K562 (cell line): ENCODE data around the gene NXNL2. TPM values are rescaled to one million over a fixed set of nuclear protein-coding genes. Genes with fewer than 3 reads are reported as not detected.

ENCODE experiments used
- CBFA2T3 ChIP-seq: fragments of 450-650 bp; IDR thresholded peaks from 2 replicates; pipeline ENCODE4 v1.6.1; 2017
- REST ChIP-seq, 2 experiments: fragments of 450-650 bp; formaldehyde crosslinking in 1 of 2; IDR thresholded peaks; 2 replicates each; pipeline versions ENCODE4 v1.4.0 to v1.6.1; 2014 to 2020; ENCODE audit warnings: mild to moderate bottlenecking in 2 of 2, borderline replicate concordance in 1 of 2, low read depth in 1 of 2
- polyA plus RNA-seq, 8 experiments: library from polyadenylated mRNA; depleted of rRNA in 4 of 8; stranded (reverse) in 5 of 8; unstranded in 3 of 8; fragments of >200 nt; fragmentation: Nextera tagmentation in 2 of 8; fragmentation: Illumina TruSeq in 1 of 8; extraction: Ambion mirVana in 2 of 8; extraction: Trizol in 1 of 8; gene quantifications; 2 replicates each; pipeline versions ENCODE4 v1.2.1 to v1.2.3, GENCODE V29; 2011 to 2014; ENCODE audit warnings: inconsistent platforms in 1 of 8, missing spikeins in 1 of 8
- total RNA-seq, 7 experiments: library from RNA; depleted of rRNA in 6 of 7; stranded (reverse); fragments of >200 nt in 6 of 7; fragmentation: Illumina TruSeq in 2 of 7; extraction: Trizol in 2 of 7; gene quantifications; 2 replicates each; pipeline versions ENCODE4 v1.2.1 to v1.2.3, GENCODE V29; 2011 to 2021; ENCODE audit warnings: low replicate concordance in 1 of 7

The NXNL2 gene
- total and polyA plus RNA-seq, 9 of the 15 experiments (the other 6 are each of a cell fraction or from before 2014, with no cell fraction given) = 0.15 to 0.19 TPM; not detected in 7

GRCh38 chr9:88553350-88553749 is 18.4 kb downstream of the NXNL2 start (continued):
- TF ChIP-seq REST (IDR thresholded peaks at IDR 0.05; ENCODE audit: borderline replicate concordance) (no peak), REST (CRISPR knock-in tag; IDR thresholded peaks at IDR 0.05; ENCODE audit: low read depth) (no peak), CBFA2T3 (no peak)
